Measurements from ENCODE around the gene BCS1L.

DNA sequence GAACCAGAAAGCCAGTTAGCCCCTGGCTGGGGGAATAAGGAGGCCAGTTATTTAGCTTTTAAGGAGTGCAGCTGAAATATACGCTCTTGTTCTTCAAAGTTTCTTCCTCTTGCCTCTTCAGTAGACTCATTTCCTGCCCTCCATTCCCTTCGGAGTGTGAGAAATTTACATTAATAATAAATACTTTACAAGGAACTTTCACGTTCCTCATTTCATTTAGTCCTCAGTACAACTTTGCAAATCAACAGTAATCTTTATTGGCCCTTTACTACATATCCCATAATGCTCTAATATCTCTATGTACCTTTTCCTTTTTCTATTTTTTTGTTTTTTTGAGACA is 36.1 kb upstream of the BCS1L start:
- TF ChIP-seq, protein P1, sequence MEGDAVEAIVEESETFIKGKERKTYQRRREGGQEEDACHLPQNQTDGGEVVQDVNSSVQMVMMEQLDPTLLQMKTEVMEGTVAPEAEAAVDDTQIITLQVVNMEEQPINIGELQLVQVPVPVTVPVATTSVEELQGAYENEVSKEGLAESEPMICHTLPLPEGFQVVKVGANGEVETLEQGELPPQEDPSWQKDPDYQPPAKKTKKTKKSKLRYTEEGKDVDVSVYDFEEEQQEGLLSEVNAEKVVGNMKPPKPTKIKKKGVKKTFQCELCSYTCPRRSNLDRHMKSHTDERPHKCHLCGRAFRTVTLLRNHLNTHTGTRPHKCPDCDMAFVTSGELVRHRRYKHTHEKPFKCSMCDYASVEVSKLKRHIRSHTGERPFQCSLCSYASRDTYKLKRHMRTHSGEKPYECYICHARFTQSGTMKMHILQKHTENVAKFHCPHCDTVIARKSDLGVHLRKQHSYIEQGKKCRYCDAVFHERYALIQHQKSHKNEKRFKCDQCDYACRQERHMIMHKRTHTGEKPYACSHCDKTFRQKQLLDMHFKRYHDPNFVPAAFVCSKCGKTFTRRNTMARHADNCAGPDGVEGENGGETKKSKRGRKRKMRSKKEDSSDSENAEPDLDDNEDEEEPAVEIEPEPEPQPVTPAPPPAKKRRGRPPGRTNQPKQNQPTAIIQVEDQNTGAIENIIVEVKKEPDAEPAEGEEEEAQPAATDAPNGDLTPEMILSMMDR (IDR thresholded peaks at IDR 0.05), result no peak
- TF ChIP-seq POLR2A (IDR thresholded peaks at IDR 0.05), result no peak
- no peak for TF ChIP-seq EP300 (IDR thresholded peaks at IDR 0.05)
- TF ChIP-seq POLR2AphosphoS5 (IDR thresholded peaks at IDR 0.05), result no peak

Measured in stomach (tissue), 4 donors.